Measurements from ENCODE around the gene LIF.

DNA sequence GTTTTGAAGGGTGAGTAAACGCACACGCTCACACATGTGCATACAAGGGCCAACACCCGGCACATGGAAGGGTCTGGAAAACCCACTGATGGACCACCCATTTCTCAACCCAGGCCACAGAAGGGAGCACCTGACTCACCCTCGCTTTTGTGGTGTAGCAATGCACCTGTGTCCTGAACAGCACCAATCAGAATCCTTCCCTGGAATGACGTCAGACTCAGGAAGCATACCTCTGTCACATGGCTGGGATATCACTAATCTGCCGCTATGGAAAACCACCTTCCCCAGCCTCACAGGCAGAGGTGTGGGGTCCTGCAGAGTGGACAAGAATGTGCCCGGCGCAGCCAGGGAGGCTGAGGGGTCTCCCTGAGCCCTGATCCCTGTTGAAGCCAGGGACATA is 29.1 kb upstream of the LIF start:
- TF ChIP-seq, protein P1, sequence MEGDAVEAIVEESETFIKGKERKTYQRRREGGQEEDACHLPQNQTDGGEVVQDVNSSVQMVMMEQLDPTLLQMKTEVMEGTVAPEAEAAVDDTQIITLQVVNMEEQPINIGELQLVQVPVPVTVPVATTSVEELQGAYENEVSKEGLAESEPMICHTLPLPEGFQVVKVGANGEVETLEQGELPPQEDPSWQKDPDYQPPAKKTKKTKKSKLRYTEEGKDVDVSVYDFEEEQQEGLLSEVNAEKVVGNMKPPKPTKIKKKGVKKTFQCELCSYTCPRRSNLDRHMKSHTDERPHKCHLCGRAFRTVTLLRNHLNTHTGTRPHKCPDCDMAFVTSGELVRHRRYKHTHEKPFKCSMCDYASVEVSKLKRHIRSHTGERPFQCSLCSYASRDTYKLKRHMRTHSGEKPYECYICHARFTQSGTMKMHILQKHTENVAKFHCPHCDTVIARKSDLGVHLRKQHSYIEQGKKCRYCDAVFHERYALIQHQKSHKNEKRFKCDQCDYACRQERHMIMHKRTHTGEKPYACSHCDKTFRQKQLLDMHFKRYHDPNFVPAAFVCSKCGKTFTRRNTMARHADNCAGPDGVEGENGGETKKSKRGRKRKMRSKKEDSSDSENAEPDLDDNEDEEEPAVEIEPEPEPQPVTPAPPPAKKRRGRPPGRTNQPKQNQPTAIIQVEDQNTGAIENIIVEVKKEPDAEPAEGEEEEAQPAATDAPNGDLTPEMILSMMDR (conservative IDR thresholded peaks at IDR 0.05; ENCODE audit: low read length), result no peak
- TF ChIP-seq EZH2phosphoT487 (IDR thresholded peaks at IDR 0.05; ENCODE audit: borderline replicate concordance), result no peak
